K562 (cell line): ENCODE data around the gene ERCC1. TPM values are rescaled to one million over a fixed set of nuclear protein-coding genes. Genes with fewer than 3 reads are reported as not detected.

ENCODE experiments used
- ASH1L ChIP-seq: fragments of 450-650 bp; IDR thresholded peaks from 2 replicates; pipeline ENCODE4 v1.6.1; 2018; ENCODE audit warnings: borderline replicate concordance, mild to moderate bottlenecking, low read depth; ENCODE audit not compliant: partially characterized antibody
- ESRRB ChIP-seq: fragments of 250-450 bp; sonication (Bioruptor Pico); IDR thresholded peaks from 2 replicates; pipeline ENCODE4 v1.5.0; 2020; ENCODE audit warnings: mild to moderate bottlenecking, moderate library complexity, borderline replicate concordance
- FOXM1 ChIP-seq, 2 experiments: fragments of 450-650 bp in 1 of 2; sonication (generic) in 1 of 2; formaldehyde crosslinking in 1 of 2; IDR thresholded peaks; 2 replicates each; pipeline versions ENCODE4 v1.6.1 to v1.9.0; 2017 to 2022; ENCODE audit warnings: low read depth in 2 of 2, mild to moderate bottlenecking in 2 of 2, missing genetic modification reagents in 1 of 2, moderate library complexity in 1 of 2
- ILF3 ChIP-seq: fragments of 450-650 bp; IDR thresholded peaks from 2 replicates; pipeline ENCODE4 v1.6.1; 2018; ENCODE audit warnings: antibody characterized with exemption, mild to moderate bottlenecking, moderate library complexity, borderline replicate concordance
- NFYB ChIP-seq: IDR thresholded peaks from 2 replicates; pipeline ENCODE4 v1.6.1; 2011; ENCODE audit warnings: mild to moderate bottlenecking, moderate library complexity; ENCODE audit not compliant: insufficient read length; ENCODE audit errors: extremely low read depth
- POLR3G ChIP-seq: IDR thresholded peaks from 2 replicates; pipeline ENCODE4 v1.6.1; 2011; ENCODE audit not compliant: insufficient read length, insufficient replicate concordance; ENCODE audit errors: extremely low read depth
- SMAD4 ChIP-seq: fragments of 250-450 bp; sonication (Bioruptor Pico); conservative IDR thresholded peaks from 2 replicates; pipeline ENCODE4 v1.8.0; 2021; ENCODE audit warnings: inconsistent platforms, mild to moderate bottlenecking, moderate library complexity
- STAG1 ChIP-seq: sonication (generic); formaldehyde crosslinking; IDR thresholded peaks from 2 replicates; pipeline ENCODE4 v1.5.0; 2020; ENCODE audit warnings: missing genetic modification reagents, borderline replicate concordance
- WHSC1 ChIP-seq: IDR thresholded peaks from one replicate; pipeline ENCODE4 v1.6.1; 2012; ENCODE audit warnings: low read length, control low read depth, inconsistent platforms
- ZNF280B ChIP-seq: fragments of 250-450 bp; sonication (Bioruptor Pico); IDR thresholded peaks from 2 replicates; pipeline ENCODE4 v1.5.1; 2021; ENCODE audit warnings: mild to moderate bottlenecking
- ZNF398 ChIP-seq: fragments of 250-450 bp; sonication (Bioruptor Pico); IDR thresholded peaks from 2 replicates; pipeline ENCODE4 v1.8.0; 2021; ENCODE audit warnings: moderate library complexity, mild to moderate bottlenecking, inconsistent platforms
- ZNF449 ChIP-seq: fragments of 250-450 bp; sonication (Bioruptor Pico); IDR thresholded peaks from 2 replicates; pipeline ENCODE4 v1.8.0; 2022; ENCODE audit warnings: moderate library complexity, mild to moderate bottlenecking, inconsistent platforms
- polyA plus RNA-seq, 8 experiments: library from polyadenylated mRNA; depleted of rRNA in 4 of 8; stranded (reverse) in 5 of 8; unstranded in 3 of 8; fragments of >200 nt; fragmentation: Nextera tagmentation in 2 of 8; fragmentation: Illumina TruSeq in 1 of 8; extraction: Ambion mirVana in 2 of 8; extraction: Trizol in 1 of 8; gene quantifications; 2 replicates each; pipeline versions ENCODE4 v1.2.1 to v1.2.3, GENCODE V29; 2011 to 2014; ENCODE audit warnings: inconsistent platforms in 1 of 8, missing spikeins in 1 of 8
- total RNA-seq, 7 experiments: library from RNA; depleted of rRNA in 6 of 7; stranded (reverse); fragments of >200 nt in 6 of 7; fragmentation: Illumina TruSeq in 2 of 7; extraction: Trizol in 2 of 7; gene quantifications; 2 replicates each; pipeline versions ENCODE4 v1.2.1 to v1.2.3, GENCODE V29; 2011 to 2021; ENCODE audit warnings: low replicate concordance in 1 of 7
- TF ChIP-seq, protein P1 (sequence below): fragments of 450-650 bp; IDR thresholded peaks from 2 replicates; pipeline ENCODE4 v1.6.1; 2017; ENCODE audit warnings: antibody characterized with exemption
- TF ChIP-seq, protein P2 (sequence below): sonication (generic); formaldehyde crosslinking; IDR thresholded peaks from 2 replicates; pipeline ENCODE4 v1.8.1; 2022; ENCODE audit warnings: missing genetic modification reagents
- TF ChIP-seq, protein P3 (sequence below): sonication (generic); formaldehyde crosslinking; IDR thresholded peaks from 2 replicates; pipeline ENCODE4 v1.8.0; 2022; ENCODE audit warnings: missing genetic modification reagents, mild to moderate bottlenecking, borderline replicate concordance

Gene ERCC1
- total and polyA plus RNA-seq, 9 of the 15 experiments (the other 6 are each of a cell fraction or from before 2014, with no cell fraction given) = 9.3 to 92.6 (median 60.0) TPM

GRCh38 chr19:45423589-45424190 lies at the start of gene ERCC1 (continued):
- TF ChIP-seq, protein P1, sequence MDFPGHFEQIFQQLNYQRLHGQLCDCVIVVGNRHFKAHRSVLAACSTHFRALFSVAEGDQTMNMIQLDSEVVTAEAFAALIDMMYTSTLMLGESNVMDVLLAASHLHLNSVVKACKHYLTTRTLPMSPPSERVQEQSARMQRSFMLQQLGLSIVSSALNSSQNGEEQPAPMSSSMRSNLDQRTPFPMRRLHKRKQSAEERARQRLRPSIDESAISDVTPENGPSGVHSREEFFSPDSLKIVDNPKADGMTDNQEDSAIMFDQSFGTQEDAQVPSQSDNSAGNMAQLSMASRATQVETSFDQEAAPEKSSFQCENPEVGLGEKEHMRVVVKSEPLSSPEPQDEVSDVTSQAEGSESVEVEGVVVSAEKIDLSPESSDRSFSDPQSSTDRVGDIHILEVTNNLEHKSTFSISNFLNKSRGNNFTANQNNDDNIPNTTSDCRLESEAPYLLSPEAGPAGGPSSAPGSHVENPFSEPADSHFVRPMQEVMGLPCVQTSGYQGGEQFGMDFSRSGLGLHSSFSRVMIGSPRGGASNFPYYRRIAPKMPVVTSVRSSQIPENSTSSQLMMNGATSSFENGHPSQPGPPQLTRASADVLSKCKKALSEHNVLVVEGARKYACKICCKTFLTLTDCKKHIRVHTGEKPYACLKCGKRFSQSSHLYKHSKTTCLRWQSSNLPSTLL = peak; percentile 83; the same call in 1 of the 2 replicates
- TF ChIP-seq FOXM1 (IDR thresholded peaks at IDR 0.05; ENCODE audit: low read depth) (no peak), FOXM1 (CRISPR knock-in tag; IDR thresholded peaks at IDR 0.05; ENCODE audit: low read depth) (peak; percentile 94; the same call in 1 of the 2 replicates), ILF3 (no peak), ASH1L (peak; percentile 30), WHSC1 (no peak), SMAD4 (CRISPR knock-in tag) (peak; percentile 55; the same call in 1 of the 2 replicates), ZNF280B (CRISPR knock-in tag) (no peak), ZNF398 (CRISPR knock-in tag) (no peak), NFYB (peak; percentile 51), ESRRB (CRISPR knock-in tag) (no peak), STAG1 (CRISPR knock-in tag) (no peak), ZNF449 (no peak), POLR3G (no peak)
- TF ChIP-seq, protein P2, sequence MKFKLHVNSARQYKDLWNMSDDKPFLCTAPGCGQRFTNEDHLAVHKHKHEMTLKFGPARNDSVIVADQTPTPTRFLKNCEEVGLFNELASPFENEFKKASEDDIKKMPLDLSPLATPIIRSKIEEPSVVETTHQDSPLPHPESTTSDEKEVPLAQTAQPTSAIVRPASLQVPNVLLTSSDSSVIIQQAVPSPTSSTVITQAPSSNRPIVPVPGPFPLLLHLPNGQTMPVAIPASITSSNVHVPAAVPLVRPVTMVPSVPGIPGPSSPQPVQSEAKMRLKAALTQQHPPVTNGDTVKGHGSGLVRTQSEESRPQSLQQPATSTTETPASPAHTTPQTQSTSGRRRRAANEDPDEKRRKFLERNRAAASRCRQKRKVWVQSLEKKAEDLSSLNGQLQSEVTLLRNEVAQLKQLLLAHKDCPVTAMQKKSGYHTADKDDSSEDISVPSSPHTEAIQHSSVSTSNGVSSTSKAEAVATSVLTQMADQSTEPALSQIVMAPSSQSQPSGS (CRISPR knock-in tag) = no peak
- TF ChIP-seq, protein P3, sequence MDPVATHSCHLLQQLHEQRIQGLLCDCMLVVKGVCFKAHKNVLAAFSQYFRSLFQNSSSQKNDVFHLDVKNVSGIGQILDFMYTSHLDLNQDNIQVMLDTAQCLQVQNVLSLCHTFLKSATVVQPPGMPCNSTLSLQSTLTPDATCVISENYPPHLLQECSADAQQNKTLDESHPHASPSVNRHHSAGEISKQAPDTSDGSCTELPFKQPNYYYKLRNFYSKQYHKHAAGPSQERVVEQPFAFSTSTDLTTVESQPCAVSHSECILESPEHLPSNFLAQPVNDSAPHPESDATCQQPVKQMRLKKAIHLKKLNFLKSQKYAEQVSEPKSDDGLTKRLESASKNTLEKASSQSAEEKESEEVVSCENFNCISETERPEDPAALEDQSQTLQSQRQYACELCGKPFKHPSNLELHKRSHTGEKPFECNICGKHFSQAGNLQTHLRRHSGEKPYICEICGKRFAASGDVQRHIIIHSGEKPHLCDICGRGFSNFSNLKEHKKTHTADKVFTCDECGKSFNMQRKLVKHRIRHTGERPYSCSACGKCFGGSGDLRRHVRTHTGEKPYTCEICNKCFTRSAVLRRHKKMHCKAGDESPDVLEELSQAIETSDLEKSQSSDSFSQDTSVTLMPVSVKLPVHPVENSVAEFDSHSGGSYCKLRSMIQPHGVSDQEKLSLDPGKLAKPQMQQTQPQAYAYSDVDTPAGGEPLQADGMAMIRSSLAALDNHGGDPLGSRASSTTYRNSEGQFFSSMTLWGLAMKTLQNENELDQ (CRISPR knock-in tag) = no peak
